Glomerular visceral epithelial cell (primary cell): Measurements from ENCODE around the gene YWHAG.
"Not testable (repeated sequence)": the region's sequence is repeated elsewhere in the genome, so short reads cannot be mapped to it uniquely, and the experiment has no call there.

ENCODE experiments used
- DNase-seq: peaks from one replicate; pipeline ENCODE4 v3.0.0-alpha.2; 2016; ENCODE audit errors: extremely low spot score

The YWHAG gene

DNA sequence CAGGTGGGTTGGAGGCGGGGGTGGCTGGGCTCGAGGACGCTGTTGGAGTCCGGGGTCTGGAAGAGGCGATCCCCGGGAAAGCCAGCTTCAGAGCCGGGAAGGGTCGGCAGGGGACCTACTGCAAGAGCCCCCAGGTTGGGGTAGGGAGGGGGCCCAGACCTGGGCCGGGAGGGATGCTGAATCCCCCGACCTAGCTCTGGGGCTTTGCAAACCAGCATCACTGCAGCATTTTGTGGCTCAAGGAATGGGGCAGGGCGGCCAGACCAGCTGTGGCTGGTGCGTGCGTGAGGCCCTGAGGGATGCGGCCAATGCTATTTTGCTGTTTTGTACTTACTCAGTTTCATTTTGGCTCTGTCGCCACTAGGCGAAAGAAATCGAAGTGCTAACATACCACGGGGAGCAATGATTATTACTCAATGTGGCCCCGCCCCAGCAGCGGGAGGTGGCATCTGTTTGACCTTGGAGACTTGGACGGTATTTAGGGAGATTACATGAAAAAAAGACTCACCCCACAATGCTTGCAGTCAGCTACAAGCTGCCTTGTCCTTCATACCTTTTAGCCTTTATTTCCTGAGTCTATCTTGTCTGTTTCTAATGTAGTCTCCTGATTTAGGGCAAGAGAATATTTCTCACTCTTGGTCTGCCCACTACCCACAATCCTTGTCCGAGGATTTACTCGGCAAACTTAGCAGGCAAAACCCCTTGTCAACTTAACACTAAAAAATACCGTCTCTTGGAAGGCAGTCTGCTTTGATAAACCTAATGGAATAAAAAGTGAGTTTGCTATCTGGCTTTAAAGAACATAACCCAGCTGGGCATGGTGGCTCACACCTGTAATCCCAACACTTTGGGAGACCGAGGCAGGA is 40.1 kb downstream of the YWHAG start:
- peak; percentile 79 for DNase-seq

DNA sequence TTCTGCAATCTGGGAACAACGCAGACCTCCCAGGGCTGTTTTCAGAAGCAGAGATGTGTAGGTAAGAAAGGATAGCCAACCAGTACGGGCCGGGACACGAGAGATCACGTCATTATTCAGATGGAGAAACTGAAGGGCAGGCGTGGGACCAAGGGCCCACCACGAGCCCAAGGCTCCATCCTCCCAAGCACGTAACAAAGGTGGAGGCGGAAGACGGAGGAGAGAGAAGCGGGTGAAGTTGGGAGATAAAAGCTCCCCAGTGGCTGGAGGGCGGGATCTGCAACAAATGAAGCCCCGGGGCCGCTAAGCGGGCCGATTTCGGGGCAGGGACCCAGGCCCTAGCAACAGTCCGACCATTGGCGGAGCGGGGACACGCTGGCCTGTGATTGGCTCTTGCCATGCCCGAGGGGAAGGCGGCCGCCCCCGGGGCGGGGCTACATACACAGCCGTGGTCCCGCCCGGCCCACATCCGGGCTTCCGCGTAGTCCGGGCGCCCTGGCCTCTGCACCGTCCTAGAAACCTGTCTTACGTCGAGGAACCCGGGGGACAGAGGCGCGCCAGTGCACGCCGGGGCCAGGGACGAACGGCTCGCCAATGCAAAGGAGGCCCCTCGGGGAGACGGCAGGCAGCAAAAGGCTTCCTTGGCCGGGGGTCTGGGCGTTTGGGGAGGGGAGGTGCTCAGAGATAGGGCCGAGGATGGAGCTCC is 40.9 kb downstream of the YWHAG start:
- peak; percentile 97 for DNase-seq

DNA sequence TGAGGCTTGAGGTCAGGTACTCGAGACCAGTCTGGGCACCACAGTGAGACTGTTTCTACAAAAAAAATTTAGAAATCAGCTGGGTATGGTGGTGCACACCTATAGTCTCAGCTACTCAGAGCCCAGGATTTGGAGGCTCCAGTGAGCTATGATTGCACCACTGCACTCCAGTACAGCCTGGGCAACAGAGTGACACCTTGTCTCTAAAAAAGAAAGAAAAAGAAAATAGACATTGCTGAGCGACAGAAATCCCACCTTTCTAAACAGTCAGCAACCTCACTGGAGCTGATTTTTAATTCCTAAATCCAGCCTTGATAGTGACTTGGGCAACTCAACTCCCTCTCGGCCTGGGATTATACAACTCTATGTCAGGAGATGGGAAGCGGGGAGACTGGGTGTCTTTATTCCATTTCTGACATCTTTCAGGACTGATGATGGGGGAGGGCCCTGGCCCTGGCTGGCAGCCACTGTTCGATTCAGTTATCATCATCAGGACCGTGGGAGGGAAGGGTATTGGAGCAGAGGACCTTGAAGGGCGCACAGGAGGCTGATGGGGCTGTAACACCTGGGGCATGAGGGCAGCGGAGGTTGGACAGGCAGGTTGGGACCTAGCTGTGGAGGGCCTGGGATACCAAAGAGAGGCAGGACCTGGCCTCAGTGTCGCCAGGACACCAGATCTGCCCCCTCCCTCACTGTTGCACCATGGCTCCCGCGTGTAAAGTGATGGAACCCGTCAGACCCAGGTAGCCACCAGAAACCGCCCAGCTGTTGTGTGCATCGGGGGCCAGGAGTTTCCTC is 41.6 kb downstream of the YWHAG start:
- no peak for DNase-seq

DNA sequence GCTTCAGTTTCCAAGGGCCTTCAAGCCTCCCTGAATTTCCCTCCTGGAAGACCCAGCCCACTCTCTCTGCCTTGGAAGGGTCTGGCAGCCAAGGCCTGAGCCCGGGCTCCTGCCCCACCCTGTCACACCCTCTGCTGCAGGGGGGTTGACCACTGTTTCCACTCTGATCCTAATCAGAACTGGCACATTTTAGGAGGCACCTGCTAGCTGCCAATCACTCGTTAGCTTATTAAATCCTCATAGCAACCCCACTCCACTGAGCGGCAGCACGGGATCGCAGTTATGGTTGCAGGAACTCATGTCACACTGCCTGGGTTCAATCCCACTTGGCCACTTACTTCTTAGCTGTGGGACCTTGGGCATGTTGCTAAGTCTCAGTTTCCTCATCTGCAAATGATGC is 43.4 kb downstream of the YWHAG start:
- DNase-seq, result no peak

DNA sequence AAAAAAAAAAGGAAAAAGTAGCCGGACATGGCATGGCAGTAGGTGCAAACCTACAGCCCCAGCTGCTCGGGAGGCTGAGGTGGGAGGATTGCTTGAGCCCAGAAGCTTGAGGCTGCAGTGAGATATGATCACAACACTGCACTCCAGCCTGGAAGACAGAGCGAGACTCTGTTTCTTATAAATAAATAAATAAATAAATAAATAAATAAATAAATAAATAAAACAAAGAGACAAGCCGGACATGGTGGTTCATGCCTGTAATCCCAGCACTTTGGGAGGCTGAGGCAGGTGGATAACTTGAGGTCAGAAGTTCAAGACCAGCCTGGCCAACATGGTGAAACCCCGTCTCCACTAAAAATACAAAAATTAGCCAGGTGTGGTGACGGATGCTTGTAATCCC is 44.1 kb downstream of the YWHAG start:
- DNase-seq, result not testable (repeated sequence)

DNA sequence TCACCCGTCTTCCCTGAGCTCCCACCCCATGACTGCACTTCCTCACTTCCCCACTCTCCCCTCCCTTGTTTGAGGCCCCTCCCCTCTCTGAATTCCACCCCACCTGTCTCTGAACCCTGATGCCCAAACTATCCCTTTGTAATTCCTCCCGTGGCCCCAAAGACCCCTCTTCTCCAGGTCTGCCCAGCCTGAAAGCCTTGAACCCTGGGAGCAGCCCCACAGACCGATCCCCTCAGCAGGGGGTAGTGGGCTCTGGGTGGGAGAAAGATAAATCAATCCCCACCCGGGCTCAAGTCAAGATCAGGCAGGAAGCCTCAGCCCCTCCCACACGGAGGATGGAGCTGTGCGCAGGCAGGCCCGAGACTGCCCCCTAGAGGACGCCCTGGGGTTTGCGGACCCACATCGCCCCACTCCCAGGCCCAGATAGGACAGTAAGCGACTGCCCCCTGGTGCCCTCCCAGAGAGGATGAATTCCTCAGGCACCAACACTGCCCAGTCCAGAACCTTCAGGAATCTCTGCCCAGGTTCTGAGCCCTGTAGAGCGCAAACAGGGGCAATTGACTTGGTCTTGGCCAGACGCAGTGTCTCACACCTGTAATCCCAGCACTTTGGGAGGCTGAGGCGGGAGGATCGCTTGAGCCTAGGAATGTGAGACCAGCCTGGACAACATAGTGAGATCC is 44.6 kb downstream of the YWHAG start:
- peak; percentile 94 for DNase-seq

DNA sequence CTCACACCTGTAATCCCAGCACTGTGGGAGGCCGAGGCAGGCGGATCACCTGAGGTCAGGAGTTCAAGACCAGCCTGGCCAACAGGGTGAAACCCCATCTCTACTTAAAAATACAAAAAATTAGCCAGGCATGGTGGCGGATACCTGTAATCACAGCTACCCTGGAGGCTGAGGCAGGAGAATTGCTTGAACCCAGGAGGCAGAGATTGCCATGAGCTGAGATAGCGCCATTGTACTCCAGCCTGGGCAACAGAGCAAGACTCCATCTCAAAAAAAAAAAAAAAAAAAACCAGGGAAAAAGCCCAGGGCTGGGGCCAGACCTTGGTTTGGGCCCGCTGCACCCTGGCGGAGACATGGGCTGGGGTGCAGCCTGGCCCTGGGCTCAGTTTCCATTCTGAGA is 47.0 kb downstream of the YWHAG start:
- not testable (repeated sequence) for DNase-seq

DNA sequence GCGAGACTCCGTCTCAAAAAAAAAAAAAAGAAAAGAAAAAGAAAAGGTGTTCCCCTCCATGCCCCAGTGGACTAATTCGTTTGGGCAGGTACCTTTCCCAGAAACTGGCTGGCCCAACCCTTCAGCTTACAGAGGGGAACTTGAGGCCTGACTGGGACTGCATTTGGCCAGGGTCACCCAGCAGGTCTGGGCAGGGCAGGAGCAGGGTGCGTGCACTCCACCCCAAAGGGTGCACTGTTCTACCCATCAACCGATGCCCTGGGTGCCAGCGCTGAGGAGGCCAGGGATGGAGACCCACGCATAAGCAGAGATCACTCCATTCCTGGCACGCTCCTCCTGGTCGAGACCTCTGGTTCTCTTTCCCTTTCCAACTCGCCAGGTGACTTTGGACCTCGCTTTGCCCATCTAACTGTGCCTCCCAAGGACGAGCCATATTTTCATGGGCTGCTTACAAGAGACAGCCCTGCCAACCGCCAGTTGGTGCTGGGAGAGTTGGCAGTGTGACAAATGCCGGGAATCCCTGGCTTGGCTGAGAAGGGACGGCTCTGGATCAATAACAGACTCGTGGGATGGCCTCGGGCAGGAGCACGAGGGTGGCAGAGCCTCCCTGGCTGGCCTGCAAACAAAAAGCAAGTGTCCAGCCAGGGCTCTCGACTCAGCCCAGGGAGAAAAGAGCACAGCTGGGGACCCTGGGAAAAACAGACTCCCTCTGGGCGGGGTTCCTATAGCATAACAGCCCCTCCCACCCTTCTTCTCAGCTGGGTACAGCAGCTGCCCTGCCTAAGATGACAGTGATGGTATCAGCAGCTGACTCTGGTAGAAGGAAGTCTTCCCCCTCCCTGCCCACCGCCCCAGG is 48.5 kb downstream of the YWHAG start:
- DNase-seq, result no peak

DNA sequence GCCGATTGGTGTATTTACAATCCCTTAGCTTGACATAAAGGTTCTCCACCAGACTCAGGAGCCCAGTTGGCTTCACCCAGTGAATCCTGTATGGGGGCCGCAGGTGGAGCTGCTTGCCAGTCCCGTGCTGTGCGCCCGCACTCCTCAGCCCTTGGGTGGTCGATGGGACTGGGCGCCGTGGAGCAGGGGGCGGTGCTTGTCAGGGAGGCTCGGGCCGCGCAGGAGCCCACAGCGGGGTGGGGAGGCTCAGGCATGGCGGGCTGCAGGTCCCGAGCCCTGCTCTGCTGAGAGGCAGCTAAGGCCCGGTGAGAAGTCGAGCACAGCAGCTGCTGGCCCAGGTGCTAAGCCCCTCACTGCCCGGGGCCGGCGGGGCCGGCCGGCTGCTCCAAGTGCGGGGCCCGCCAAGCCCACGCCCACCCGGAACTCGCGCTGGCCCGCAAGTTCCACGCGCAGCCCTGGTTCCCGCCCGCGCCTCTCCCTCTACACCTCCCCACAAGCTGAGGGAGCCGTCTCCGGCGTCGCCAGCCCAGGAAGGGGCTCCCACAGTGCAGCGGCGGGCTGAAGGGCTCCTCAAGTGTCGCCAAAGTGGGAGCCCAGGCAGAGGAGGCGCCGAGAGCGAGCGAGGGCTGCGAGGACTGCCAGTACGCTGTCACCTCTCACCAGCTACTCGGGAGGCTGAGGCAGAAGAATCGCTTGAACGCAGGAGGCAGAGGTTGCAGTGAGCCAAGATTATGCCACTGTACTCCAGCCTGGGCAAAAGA is 49.3 kb downstream of the YWHAG start:
- DNase-seq, result not testable (repeated sequence)

DNA sequence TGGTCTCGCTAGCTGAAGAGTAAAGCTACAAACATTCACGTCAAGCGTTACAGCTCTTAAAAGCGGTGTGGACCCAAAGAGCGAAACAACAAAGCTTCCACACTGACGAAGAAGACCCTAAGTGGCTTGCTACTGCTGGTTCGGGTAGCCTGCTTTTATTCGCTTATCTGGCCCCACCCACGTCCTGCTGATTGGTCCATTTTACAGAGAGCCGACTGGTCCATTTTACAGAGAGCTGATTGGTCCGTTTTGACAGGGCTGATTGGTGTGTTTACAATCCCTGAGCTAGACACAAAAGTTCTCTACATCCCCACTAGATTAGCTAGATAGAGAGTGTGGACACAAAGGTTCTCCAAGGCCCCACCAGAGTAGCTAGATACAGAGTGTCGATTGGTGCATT is 49.9 kb downstream of the YWHAG start:
- DNase-seq, result not testable (repeated sequence)

DNA sequence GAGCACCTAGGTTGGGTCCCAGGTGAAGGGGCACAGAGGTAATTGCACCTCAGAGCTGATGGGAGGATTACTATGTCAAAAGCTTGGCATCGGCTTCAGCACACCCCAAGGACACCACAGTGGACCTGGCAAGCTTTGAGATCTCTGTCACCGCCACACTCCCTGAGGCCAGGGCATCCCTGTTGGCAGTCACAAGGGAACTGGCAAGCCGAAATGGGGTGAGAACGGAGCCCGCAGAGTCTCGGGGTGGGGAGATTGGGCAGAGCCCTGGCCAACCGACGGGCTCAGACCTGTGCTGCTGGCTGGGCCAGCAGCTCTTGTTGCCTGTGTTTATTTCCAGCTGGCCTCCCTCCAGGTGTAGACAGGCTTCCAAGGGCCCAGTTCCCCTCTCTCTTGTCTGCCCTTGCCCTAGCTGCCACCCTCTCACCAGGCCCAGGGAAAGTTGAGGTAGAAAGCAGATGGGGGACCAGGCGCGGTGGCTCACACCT is 53.9 kb downstream of the YWHAG start:
- DNase-seq, result no peak

DNA sequence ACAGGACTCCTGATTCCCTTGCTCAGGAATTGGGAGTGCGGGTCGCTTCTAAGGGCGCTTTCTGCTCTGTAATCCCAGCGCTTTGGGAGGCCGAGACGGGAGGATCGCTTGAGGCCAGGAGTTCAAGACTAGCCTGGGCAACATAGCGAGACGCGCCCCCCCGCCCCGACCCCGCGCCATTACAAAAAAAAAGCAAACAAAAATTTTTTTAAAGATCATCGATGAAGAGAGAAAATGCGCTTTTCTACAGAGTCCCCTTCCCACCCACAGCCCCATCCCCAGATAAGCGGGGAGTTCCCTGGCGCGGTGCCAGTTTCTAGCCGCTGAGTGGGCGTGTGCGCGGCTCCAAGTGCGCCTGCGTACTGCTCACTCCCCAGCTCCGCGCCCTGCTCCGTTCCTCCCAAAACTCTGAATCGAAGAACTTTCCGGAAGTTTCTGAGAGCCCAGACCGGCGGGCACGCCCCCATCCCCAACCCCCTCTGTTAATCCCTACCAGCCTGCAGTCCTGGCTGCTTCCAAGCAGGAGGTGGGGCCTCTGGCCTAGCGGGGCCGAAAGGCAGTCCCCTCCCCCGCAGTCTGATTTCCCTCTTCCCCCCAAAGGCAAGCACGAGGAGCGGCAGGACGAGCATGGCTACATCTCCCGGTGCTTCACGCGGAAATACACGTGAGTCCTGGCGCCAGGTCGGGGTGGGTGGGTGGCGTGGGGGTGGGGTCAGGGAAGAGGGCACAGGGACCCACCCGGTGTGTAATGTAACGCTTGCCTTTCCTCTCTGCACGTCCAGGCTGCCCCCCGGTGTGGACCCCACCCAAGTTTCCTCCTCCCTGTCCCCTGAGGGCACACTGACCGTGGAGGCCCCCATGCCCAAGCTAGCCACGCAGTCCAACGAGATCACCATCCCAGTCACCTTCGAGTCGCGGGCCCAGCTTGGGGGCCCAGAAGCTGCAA is 55.3 kb downstream of the YWHAG start:
- DNase-seq, result peak; percentile 95

DNA sequence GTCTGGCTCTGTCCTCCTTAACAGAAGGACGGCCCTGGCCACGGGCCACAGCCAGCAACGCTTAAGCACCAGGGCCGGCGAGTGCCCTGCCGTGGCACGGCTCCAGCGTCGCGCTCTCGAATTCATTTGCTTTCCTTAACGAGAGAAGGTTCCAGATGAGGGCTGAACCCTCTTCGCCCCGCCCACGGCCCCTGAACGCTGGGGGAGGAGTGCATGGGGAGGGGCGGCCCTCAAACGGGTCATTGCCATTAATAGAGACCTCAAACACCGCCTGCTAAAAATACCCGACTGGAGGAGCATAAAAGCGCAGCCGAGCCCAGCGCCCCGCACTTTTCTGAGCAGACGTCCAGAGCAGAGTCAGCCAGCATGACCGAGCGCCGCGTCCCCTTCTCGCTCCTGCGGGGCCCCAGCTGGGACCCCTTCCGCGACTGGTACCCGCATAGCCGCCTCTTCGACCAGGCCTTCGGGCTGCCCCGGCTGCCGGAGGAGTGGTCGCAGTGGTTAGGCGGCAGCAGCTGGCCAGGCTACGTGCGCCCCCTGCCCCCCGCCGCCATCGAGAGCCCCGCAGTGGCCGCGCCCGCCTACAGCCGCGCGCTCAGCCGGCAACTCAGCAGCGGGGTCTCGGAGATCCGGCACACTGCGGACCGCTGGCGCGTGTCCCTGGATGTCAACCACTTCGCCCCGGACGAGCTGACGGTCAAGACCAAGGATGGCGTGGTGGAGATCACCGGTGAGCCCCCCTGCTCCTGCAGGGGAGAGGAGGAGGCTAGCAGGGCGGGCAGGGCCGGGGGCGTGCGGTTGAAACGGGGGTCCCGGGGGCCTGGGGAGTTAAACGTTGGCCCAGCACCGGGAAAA is 56.2 kb downstream of the YWHAG start, which contains the start of gene HSPB1:
HSPB1 (plus strand) TSS at position 327 of the 855 bp plus-strand sequence; CDS start at position 367, 40 bp downstream.
- DNase-seq, result peak; percentile 87

DNA sequence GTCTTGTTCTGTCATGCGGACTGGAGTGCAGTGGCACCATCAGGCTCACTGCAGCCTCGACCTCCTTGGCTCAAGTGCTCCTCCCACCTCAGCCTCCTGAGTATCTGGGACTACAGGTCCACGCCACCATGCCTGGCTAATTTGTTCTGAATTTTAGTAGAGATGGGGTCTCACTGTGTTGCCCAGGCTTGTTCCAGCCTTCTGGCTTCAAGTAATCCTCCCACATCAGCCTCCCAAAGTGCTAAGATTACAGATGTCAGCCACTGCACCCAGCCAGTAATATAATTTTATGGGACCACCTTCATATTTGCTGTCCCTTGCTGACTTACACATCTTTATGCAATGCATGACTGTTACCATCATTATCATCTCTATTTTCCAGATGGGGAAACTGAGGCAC is 57.8 kb downstream of the YWHAG start:
- no peak for DNase-seq

DNA sequence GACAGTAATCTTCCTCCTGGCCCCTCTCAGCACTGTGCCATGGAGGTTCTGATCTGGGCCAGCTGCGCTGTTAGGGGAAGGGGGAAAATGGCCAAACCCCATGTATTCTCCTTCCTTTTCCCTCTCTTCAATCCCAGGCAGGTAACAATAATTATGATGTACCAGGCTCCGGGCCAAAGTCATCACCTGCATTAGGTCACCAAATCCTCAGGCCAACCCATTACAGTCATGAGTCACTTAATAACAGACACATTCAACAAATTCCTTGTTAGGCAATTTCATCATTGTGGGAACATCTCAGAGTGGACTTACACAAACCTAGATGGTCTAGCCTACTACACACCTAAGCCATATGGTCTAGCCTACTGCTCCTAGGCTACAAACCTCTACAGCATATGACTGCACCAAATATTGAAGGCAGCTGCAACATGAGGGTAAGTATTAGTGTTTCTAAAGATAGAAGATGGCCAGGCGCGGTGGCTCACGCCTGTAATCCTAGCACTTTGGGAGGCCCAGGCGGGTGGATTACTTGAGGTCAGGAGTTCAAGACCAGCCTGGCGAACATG is 58.5 kb downstream of the YWHAG start:
- DNase-seq, result peak; percentile 69

DNA sequence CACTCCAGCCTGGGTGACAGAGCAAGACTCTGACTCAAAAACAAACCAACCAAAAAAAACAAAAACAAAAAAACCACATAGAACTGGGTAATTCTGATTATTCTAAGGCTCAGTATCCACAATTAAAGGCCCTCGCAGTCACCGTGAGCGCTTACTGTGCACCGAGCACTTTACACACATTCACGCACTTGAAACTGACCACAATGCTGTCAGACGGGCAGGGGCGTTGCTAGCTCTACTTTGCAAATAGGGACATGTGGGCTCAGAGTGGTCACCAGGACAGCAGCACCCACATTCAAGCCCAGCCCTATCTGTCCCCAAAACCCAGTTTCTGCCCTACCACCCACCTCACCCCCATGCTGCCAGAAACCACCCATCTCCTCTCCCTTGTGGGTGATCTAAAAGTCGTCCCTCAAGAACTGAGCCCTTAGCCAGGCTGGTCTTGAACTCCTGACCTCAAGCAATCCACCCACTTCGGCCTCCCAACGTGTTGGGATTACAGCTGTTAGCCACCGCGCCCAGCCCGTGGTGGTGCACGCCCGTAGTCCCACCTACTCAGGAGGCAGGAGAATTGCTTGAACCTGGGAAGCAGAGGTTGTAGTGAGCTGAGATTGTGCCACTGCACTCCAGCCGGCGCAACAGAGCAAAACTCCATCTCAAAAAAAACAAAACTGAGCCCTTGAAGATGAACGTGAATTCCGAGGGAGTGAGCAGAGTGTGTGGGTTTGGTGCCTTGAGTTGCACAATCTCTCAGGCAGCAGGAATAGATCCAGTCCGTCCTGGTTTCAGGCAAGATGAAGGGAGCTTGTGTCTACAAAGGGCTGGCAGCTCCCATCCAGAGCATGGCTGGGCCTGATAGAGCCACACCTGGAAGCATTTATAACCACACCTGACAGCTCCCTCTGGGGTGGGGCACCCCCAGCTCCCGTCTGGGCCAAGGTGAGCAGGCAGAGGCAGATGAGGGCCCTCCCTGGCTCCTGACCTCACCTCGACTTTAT is 61.7 kb downstream of the YWHAG start:
- DNase-seq, result peak; percentile 21
